ENCODE data around the gene CTNNA2. TPM values are rescaled to one million over a fixed set of nuclear protein-coding genes. Genes with fewer than 3 reads are reported as not detected.

Gene CTNNA2
- total and polyA plus RNA-seq, 9 of the 15 experiments (the other 6 are each of a cell fraction or from before 2014, with no cell fraction given): 0.03 to 0.40 (median 0.15) TPM

GRCh38 chr2:79972661-79973060 lies 459.8 kb downstream of the CTNNA2 start:
- TF ChIP-seq ZNF551 (CRISPR knock-in tag; IDR thresholded peaks at IDR 0.05): no peak
- TF ChIP-seq RFX1 (IDR thresholded peaks at IDR 0.05): peak; percentile 33; the same call in 1 of the 2 replicates
- TF ChIP-seq TCF15 (CRISPR knock-in tag; IDR thresholded peaks at IDR 0.05): no peak
- no peak for TF ChIP-seq TCFL5 (CRISPR knock-in tag; conservative IDR thresholded peaks at IDR 0.05)
- no peak for TF ChIP-seq SRSF7 (optimal IDR thresholded peaks at IDR 0.05; ENCODE audit: low read depth, low read length)
- no peak for TF ChIP-seq BCL6 (CRISPR knock-in tag; IDR thresholded peaks at IDR 0.05)
- no peak overlapping the region for H3K4me2 ChIP-seq (ENCODE audit: insufficient read depth, low read length)
- H3K9ac ChIP-seq (ENCODE audit: insufficient read depth in 1 of 2, low read depth in 2 of 2, low read length in 2 of 2): no peak overlapping the region
- no peaks in the 10 kb centered on the region for H3K9me1 ChIP-seq (ENCODE audit: control insufficient read depth, insufficient read depth, low read length)
- WGBS (ENCODE audit: insufficient coverage, low coverage, missing lambda C conversion rate): 2% methylated on average over 4 of the region's 4 CpGs
- ATAC-seq (no peak), FAIRE-seq (no peak), DNase-seq (ENCODE audit: extremely low read depth in 1 of 4, low spot score in 3 of 4) (no peak)
- no TSS peak for BruUV-seq (replicated peaks)
- H3K36me3 ChIP-seq (ENCODE audit: control insufficient read depth, insufficient read depth, low read length): no peaks in the 10 kb centered on the region
- POLR2A ChIA-PET: no interaction called here
- in situ Hi-C loops (cut with MboI): no loop called here
- CTCF ChIA-PET (ENCODE audit: low intra/inter-chr PET ratio): no interaction called here
- no peak overlapping the region for H3K4me3 ChIP-seq
- H3K79me2 ChIP-seq (ENCODE audit: control insufficient read depth, insufficient read depth, low read length): no peaks in the 10 kb centered on the region
- no peaks in the 10 kb centered on the region for H4K20me1 ChIP-seq (replicated peaks; ENCODE audit: control insufficient read depth, insufficient read depth, low read length)
- H3K4me1 ChIP-seq (replicated peaks in 1 of 2; ENCODE audit: control insufficient read depth in 2 of 2, insufficient read depth in 2 of 2, low read length in 2 of 2): no peaks in the 10 kb centered on the region
- H3K27ac ChIP-seq (ENCODE audit: extremely low read depth, low read depth, low read length): no peak overlapping the region
- intact Hi-C loops (cut with micrococcal nuclease): no loop called here
- no peaks in the 10 kb centered on the region for H3K9me3 ChIP-seq (replicated peaks; ENCODE audit: control insufficient read depth, insufficient read depth, low read depth, low read length)
- no peak overlapping the region for H2AFZ ChIP-seq (ENCODE audit: low read depth, low read length)
- H3K27me3 ChIP-seq (ENCODE audit: control insufficient read depth in 2 of 2, insufficient read depth in 2 of 2, low read length in 2 of 2): no peaks in the 10 kb centered on the region

Measured in K562 (cell line).